Stimulated activated CD8-positive, alpha-beta memory T cell treated with anti-CD3 and anti-CD28 coated beads, Interleukin-15, amount 100 ng/mL, for 24 hours (primary cell): ENCODE results near the gene PIP5K1B.
"Not testable (repeated sequence)": the region's sequence is repeated elsewhere in the genome, so short reads cannot be mapped to it uniquely, and the experiment has no call there.

Source experiments
- DNase-seq: peaks from one replicate; pipeline ENCODE4 v3.0.0-alpha.2; 2020; ENCODE audit warnings: low read depth

Gene PIP5K1B

GRCh38 chr9:68986949-68987348 is 281.9 kb downstream of the PIP5K1B start:
- not testable (repeated sequence) for DNase-seq

GRCh38 chr9:68991457-68991856 is 286.4 kb downstream of the PIP5K1B start:
- no peak for DNase-seq

DNA sequence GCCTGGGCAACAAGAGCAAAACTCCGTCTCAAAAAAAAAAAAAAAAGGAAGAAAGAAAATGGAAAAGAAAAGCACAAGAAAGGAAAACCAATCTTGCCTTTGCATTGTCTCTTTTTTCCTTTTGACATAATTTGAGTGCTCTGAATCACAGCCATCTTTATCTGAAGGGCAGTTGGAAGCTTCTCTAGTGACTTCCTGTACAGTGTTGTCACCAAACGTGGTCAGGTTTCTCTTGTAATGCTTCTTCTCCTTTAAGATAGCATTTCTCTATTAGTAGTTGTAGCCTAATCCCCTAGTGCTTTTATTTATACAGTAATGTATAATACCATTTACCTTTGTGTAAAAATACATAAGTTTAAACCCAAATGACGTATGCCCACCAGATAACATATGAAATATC is 290.7 kb downstream of the PIP5K1B start:
- no peak for DNase-seq

GRCh38 chr9:68996462-68996861 is 291.4 kb downstream of the PIP5K1B start:
- no peak for DNase-seq

DNA sequence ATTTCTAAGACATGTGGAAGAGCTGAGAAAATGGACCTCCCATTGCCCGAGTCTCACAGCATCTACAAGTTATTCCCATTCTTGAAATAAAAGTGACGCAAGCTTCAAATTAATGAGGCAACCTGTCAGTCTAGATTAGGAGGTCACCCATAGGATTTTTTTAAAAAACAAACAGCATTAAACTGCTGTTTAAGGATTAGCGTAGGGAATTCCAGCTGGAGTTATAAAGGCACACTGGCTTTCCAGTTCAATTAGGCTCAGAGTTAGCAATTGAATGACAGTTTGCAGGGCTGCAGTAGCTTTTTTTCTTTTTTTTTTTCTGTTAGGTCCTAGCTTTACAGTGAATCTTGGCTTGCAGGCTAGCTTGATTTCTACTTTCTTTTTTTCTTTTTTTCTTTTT is 292.6 kb downstream of the PIP5K1B start:
- DNase-seq = no peak

DNA sequence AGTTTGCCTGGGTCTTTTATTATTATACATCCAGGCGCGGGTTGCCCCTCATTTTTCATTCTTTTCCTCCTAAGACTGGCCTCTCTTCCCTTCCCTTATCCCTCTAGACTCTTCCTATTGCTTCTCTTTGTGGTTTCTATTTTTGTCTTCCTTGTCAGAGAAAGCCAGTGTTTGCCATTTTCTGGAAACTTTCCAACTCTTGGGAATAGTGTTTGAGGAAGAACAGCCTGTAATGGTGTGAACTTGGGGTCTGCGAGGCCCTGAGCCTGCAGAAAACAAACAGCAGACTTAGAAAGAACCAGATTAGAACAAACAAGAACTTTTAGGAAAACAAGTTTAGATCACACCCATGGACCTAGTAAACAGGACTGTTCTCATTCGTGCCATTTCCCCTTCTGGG is 293.3 kb downstream of the PIP5K1B start:
- DNase-seq = no peak

GRCh38 chr9:68998812-68999211 is 293.8 kb downstream of the PIP5K1B start:
- DNase-seq = no peak

- no peak for DNase-seq
These were observed 294.5 kb downstream of the PIP5K1B start for GRCh38 chr9:68999393-69000105.

DNA sequence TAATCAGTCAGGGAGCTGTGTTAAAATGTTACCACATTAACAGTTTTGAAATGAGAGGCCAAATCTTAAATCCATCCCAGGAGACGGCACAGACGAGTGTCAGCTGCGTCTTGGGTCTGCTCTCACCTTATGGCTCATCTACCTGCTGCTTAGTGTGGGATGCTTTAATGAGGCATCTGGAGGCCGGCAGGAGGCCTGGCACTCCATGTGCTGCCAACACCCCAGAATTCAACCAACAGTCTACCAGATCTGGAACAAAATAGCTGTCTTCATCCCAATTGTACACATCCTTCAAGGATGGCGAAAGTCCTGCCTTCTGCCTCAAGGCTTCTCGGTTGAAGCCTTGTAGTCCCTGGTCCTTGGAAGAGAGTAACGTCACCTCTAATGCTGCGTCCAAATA is 296.9 kb downstream of the PIP5K1B start:
- no peak for DNase-seq

DNA sequence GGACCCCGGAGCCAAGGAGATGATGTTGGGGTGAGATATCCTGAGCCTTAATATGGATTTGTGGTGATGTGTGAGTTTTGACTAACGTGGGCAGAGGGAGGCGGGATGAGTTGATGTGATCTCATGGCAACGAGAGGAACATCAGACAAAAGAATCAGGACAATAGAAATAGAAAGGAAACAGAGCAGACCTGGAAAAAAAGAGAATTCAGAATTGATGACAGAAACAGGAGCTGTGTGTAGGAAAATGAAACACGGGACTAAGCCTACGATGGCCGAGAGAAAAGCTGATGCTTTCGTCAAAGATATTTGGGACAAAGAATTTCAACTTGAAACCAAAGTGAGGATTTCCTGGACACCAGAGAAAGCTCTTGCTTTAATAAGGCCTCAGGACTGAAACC is 298.0 kb downstream of the PIP5K1B start:
- no peak for DNase-seq

GRCh38 chr9:69004836-69005235 is 299.8 kb downstream of the PIP5K1B start:
- DNase-seq = no peak

- no peak for DNase-seq
These were observed 304.7 kb downstream of the PIP5K1B start for GRCh38 chr9:69009708-69010107.

- DNase-seq = no peak
These were observed 307.8 kb downstream of the PIP5K1B start for GRCh38 chr9:69012696-69013381.

GRCh38 chr9:69013382-69013727 is 308.3 kb downstream of the PIP5K1B start:
- DNase-seq = no peak

GRCh38 chr9:69014013-69014412 is 309.0 kb downstream of the PIP5K1B start, which contains the start of gene PRKACG:
TSS of gene PRKACG (minus strand) at chr9:69014113. CDS start at chr9:69014092, 21 bp downstream.
- no peak for DNase-seq

DNA sequence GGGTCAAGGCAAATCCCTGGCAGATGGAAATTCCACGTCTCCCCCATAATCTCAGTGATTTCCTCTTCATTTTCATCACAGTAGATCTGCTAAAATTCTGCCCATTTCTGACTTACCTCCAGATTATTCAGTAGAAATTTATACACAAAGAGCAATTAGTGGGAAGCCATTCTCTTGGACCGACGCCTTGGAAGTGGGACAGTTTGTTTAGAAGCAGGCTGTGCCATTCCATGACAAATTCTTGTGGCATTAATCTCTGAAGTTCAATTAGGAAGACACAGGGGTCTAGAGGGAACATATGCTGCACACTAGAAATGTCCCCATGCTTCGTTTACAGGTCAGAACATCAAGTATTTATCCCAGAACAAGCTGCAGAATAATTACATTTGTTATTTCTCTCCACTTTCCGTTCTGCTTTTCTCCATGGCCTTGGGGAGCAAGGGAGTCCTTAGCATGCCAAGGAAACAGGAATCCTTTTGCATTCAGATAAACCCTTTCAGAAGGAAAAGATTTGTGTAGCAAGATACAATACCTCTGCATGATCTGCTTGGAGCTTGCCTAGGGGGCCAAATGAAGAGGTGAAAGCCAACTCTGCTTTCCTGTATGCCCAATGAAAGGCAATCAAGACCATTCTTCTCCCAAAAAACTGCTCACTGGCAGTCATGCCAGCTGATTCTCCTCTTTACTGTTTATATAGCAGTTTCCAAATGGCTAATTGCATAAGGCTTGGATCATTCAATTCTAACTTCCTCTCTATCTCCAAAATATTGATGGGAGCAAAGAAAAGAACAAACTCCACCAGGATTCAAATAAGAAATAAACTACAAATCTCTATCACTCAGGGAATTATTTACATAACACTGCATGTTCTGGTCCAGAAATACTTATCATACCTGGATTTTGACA is 311.4 kb downstream of the PIP5K1B start:
- DNase-seq = no peak

DNA sequence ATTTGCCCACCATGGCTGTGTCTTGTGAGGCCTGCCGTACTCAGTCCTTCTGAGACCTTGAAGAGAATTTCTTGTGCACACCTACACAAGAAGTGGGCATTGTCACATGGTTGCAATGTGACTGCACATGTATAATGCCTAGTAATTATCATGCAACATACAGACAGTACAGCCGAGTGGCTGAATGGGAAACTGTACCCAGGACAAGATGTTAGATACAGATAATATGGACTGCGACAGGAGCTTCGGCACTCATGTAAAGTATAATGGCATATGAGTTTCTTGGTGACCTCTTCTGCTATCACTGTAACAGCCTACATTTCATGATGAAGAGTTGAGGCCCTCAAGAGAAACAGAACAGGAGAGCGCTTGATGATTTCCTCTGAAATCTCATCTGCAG is 313.7 kb downstream of the PIP5K1B start:
- no peak for DNase-seq

GRCh38 chr9:69019808-69020207 is 314.8 kb downstream of the PIP5K1B start:
- DNase-seq = no peak

DNA sequence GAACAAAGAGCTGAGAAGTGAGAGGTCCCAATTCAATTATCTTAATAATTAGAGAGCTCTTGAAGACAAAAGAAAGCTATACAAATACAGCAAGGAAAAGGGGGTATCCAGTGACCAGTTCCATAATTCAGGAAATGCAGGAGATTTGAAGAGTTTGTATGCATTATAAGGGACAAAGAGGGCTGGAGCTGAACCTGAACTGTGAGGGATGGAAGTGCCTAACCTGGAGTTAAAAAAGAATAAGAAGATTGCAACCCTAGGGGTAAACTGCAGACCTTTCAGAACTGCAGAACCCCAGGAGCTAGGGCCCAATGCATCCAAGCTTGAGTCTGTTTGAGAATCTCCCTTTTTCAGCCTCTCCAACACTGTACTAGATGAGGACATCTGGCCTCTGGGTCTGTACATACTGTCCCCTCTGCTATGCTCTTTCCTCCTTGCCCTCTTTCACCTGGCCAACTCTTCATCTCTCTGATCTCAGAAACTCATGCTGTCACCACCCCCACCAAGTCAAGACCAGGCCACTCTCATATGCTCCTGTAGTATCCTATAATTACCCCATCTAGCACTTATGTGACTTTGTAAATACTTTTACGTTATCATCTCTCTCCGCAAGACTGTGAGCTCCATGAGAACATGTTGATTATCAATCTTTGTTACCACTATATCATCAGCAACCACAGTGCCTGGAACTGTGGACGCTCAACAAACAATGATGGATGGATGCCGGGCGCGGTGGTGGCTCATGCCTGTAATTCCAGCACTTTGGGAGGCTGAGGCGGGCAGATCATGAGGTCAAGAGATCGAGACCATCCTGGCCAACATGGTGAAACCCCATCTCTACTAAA is 315.5 kb downstream of the PIP5K1B start:
- no peak for DNase-seq

GRCh38 chr9:69023650-69024049 is 318.6 kb downstream of the PIP5K1B start:
- no peak for DNase-seq

GRCh38 chr9:69027355-69028097 is 322.5 kb downstream of the PIP5K1B start:
- no peak for DNase-seq
